Umbilical cord (tissue), 2 donors: Measurements from ENCODE around the gene SLC6A8. TPM values are rescaled to one million over a fixed set of nuclear protein-coding genes. Genes with fewer than 3 reads are reported as not detected.
A peak's percentile ranks its signal among the peaks of the same experiment; 100 is the strongest.

Source experiments
- DNase-seq: peaks from one replicate; pipeline ENCODE4 v3.0.0-alpha.2; 2015; ENCODE audit warnings: low spot score
- total RNA-seq: library from RNA; depleted of rRNA; stranded (reverse); fragments of >200 nt; gene quantifications from one replicate; pipeline ENCODE4 v1.2.3, GENCODE V29; 2014; ENCODE audit warnings: low replicate concordance; ENCODE audit not compliant: insufficient read depth

Gene SLC6A8
- total RNA-seq, 1 donor from 2014 or later: 27.0 TPM

GRCh38 chrX:153648358-153649177 is 39.2 kb upstream of the SLC6A8 start:
- DNase-seq: no peak

GRCh38 chrX:153649178-153649914 is 38.4 kb upstream of the SLC6A8 start:
- no peak for DNase-seq

GRCh38 chrX:153649915-153650782 is 37.6 kb upstream of the SLC6A8 start:
- no peak for DNase-seq

DNA sequence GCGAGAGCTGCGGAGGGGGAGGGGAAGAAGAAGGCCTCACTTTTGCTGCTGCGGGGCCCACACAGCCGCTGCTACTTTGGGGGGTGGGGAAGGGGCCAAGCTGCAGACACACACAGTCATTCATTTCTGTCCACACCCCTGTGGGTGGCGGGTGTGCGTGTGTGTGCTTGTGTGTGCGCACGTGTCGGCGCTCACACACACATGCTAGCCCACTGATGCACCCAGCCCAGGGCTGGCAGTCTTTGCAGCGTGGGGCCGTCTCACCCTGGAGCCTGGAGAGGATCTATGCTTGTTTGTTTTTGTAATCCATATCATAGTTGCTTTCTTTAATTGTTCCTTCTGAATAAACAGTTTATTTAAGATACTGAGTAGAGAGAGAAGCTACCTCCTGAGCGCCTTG is 36.8 kb upstream of the SLC6A8 start:
- no peak for DNase-seq

GRCh38 chrX:153651540-153652079 is 36.1 kb upstream of the SLC6A8 start:
- no peak for DNase-seq

DNA sequence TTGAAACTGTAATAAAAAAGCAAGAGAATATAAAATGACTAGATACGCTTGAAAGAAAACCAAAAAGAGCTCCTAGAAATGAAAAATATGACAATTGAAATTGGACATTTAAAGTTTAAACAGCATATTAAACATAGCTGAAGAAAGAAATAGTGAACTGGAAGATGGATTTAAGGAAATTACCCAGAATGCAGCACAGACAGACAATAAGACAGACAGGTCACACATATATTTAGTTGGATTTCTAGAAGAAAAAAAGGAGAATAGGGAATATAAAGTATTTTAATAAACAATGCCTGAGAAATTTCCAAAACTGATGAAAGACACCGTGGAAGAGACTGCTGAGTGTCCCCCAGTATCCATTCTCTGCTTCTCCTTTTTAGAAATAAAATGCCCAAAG is 34.2 kb upstream of the SLC6A8 start:
- no peak for DNase-seq

GRCh38 chrX:153657161-153657560 is 30.6 kb upstream of the SLC6A8 start:
- no peak for DNase-seq

DNA sequence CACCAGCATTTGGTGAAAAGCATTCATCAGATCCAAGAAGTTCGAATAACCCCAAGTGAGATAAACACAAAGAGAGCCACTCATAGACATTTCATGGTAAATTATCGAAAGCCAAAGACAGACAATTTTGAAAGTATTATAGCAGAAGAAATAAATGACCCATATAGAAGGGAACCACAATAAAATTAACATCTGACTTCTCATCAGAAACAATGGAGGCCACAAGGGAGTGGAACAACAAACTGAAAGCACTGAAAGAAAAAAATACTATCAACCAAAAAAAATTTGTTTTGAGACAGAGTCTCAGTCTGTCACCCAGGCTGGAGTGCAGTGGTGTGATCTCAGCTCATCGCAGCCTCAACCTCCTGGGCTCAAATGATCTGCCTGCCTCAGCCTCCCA is 28.5 kb upstream of the SLC6A8 start:
- DNase-seq: no peak

GRCh38 chrX:153662266-153662665 is 25.5 kb upstream of the SLC6A8 start:
- no peak for DNase-seq

- DNase-seq: no peak
These were observed 21.9 kb upstream of the SLC6A8 start for GRCh38 chrX:153665726-153666306.

GRCh38 chrX:153667281-153667955 is 20.3 kb upstream of the SLC6A8 start:
- no peak for DNase-seq

DNA sequence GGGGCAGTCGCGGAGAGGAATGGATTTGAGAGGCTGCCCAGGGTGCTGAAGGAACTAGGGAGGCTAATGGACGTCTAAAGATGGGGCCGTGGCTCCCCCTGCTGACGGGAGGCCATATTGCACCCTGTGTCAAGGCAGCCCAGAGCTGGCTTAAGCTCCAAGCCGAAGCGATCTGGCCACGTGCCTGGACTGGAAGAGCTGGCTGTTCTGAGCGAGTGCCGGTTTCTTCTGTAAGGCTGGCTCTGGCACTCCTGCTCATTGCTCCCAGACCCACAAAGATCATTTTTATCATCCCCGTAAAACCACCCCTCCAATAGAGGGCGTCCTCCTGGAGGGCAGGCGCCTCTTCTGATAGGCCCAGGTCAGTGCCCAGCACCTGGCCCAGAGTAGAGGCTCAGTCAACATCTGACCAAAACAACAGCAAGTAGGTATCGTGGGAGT is 19.8 kb upstream of the SLC6A8 start:
- DNase-seq: peak; percentile 89

DNA sequence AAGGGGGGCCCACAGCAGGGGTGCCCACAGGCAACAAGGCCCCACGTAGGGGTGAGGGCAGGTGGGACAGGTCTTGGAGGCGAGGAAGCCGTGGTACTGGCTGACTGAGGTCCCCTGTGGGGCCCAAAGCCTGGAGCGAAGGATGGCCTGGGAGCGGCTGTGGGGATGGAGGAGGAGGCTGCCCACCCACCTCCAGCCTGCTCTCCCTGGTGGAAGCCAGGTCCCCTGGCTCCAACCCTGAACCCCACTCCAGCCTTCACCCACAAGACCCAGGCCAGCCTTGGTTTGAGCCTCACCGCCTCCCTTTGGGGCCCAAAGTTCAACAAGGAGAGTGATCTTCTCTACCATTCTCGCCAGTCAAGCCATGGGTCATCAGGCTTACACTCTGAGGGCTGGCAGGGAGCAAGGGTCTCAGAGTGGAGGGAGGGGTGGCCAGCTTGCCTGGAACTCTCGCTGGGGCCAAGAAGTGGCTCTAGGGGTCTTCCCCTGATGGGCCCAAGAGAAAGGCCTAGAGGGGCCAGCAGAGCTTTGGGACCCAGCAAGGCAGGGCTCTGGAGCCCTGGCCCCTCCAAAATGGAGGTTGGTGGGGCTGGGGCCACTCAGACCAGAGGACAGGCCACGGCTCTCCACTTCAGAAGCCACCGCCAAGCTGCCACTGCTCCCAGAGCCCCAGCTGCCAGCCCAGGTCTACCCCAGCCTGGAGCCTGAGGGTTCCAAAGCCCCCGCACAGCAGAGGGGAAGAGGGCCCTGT is 19.1 kb upstream of the SLC6A8 start:
- DNase-seq: no peak

GRCh38 chrX:153669174-153669890 is 18.4 kb upstream of the SLC6A8 start:
- DNase-seq: no peak

DNA sequence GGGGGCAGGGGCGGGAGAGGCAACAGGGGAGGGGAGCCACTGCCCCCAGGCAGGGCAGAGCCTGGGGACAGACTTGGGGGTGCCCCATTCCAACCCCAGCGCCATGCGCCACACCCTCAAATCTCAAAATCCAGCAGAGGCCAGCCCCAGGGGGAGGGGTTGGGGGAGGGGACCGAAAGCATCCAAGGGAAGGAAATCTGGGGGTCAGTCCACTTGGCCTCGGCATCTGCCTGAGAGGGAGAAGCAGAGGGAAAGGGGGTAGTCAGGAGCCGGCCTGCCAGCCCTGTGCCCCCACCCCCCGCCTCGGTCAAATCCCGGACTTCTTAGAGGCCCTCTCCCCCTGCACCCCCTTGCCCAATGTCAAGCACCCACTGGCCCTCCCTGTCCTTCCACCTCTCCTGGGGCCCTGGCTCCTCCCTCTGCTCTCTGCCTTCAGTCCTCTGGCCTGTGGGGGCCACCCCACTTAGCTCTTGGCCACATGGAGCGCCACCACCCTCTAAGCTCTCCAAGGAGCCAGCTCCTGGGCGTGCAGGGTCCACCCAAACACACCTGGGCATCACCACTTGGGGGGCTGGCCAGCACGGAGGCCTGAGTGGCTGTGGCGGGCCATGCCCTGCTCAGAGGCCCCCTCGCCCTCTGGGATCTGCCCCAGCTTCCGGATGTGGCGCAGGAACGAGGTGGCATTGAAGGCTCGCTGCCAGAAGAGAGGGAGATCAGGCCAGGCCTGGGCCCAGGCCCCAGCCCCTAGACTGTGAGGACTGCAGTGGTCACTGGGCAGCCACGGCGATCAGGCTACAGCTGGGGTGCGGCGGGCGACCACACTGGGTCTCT is 17.6 kb upstream of the SLC6A8 start:
- no peak for DNase-seq

- DNase-seq: no peak
These were observed 16.8 kb upstream of the SLC6A8 start for GRCh38 chrX:153670748-153671588.
